Uterine smooth muscle cell (primary cell): Measurements from ENCODE around the gene CYP4A22. TPM values are rescaled to one million over a fixed set of nuclear protein-coding genes. Genes with fewer than 3 reads are reported as not detected.

Experiments
- total RNA-seq: library from RNA; depleted of rRNA; stranded (reverse); fragments of >200 nt; gene quantifications from 2 replicates; pipeline ENCODE4 v1.2.3, GENCODE V29; 2014

Gene CYP4A22, protein sequence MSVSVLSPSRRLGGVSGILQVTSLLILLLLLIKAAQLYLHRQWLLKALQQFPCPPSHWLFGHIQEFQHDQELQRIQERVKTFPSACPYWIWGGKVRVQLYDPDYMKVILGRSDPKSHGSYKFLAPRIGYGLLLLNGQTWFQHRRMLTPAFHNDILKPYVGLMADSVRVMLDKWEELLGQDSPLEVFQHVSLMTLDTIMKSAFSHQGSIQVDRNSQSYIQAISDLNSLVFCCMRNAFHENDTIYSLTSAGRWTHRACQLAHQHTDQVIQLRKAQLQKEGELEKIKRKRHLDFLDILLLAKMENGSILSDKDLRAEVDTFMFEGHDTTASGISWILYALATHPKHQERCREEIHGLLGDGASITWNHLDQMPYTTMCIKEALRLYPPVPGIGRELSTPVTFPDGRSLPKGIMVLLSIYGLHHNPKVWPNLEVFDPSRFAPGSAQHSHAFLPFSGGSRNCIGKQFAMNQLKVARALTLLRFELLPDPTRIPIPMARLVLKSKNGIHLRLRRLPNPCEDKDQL
- not detected in 2 replicates for total RNA-seq

DNA sequence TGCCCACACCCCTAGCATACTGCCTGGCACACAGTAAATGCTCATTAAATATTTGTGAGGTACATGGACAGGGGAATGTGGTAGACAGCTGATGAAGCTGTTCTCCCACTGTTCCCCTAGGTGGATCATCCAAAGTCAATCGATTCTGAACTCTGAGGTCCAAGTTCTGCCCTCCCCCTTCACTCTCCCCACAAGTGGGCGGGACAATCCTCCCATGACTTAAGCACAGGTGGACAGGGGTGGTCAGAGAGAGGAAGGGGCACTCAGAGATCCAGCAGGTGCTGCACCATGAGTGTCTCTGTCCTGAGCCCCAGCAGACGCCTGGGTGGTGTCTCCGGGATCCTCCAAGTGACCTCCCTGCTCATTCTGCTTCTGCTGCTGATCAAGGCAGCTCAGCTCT lies at the start of gene CYP4A22:
CYP4A22 (plus strand) TSS at position 244 of the 400 bp plus-strand sequence; CDS start at position 289, 45 bp downstream.

DNA sequence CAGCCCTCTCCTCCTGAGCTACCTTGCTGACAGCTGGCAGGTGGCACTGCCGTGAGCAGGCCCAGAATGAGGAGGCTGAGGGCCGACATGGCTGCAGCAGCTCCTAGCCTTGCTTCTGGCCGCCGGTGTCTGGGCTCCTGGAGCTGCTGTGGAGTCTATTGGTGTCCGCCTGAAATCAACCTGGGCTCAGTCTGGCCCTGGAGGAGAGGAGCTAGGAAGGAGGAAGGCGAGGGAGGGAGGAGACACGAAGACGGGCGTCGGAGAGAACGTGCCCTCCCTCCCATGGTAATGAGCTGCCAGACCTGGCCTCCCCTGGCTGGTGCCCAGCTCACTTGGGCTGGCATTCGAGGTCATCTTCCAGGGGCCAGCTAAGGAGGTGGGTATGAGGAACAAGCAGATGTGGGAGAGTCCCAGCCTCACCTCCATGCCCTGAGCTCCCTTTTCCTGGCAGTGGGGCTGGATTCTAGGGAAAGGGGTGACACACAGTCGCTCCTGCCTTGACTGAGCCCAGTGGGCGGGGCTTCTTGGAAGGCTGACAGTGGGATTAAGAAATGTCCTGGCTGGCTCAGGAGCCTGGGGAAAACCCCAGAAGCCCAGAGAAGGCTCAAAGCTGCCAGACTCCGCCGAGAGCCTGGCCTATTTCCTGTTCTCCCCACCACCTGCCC lies 52.7 kb downstream of the CYP4A22 start, which contains the start of gene PDZK1IP1:
PDZK1IP1 (minus strand) TSS at position 193 of the 665 bp plus-strand sequence; CDS start at position 89, 104 bp downstream.

Other genes starting within 250 kb of the CYP4A22 start
- not detected in 2 replicates for gene CYP4A11, start 196.0 kb upstream of the CYP4A22 start, total RNA-seq
- not detected in 2 replicates for gene CYP4X1, start 113.8 kb upstream of the CYP4A22 start, total RNA-seq
- not detected in 2 replicates for gene CYP4Z1, start 70.2 kb upstream of the CYP4A22 start, total RNA-seq
- not detected in 2 replicates for gene PDZK1IP1, start 52.6 kb downstream of the CYP4A22 start, total RNA-seq
- gene TAL1, start 94.8 kb downstream of the CYP4A22 start, total RNA-seq, result 0.11 TPM in 1 of 2 replicates, not detected in the other
- gene STIL, start 176.7 kb downstream of the CYP4A22 start, total RNA-seq, result 5.5 and 15.6 TPM in 2 replicates
- 120 and 132 TPM in 2 replicates for gene CMPK1, start 196.3 kb downstream of the CYP4A22 start, total RNA-seq